ENCODE measurements around the gene RYR1.

Gene RYR1

DNA sequence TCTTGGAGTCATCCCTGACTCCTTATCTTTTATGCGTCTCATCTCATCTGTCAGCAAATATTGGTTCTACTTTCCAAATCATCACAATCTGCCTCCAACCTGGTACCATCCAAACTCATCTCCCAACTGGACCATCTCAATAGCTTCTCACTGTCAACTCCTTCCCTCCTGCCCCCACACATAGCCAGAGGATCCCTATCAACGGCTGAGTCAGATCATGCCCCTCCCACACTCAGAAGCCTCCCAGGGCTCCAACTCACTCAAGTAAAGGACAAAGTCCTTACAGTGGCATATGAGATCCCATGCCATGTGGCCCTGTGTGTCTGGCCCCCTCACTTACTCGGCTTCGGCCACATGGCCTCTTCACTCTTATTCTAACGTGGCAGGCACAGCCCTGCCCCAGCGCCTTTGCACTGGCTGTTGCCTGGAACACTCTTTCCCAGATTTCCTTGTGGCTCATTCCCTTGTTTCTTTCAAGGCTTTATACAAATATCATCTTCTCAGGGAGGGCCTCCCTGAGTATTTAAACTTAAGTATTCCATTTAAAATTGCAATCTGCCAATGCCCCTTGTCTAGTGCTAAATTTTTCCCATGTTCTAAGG lies 40.7 kb upstream of the RYR1 start:
- no peak overlapping the region for H3K27ac ChIP-seq
- no peak for TF ChIP-seq CTCF (conservative IDR thresholded peaks at IDR 0.05)

- no peak overlapping the region for H3K27ac ChIP-seq
- TF ChIP-seq CTCF (conservative IDR thresholded peaks at IDR 0.05) = no peak
Observed at GRCh38 chr19:38394488-38394887, 39.0 kb upstream of the RYR1 start.

- TF ChIP-seq CTCF (conservative IDR thresholded peaks at IDR 0.05) = no peak
- H3K27ac ChIP-seq = no peak overlapping the region
Observed at GRCh38 chr19:38395381-38396114, 37.9 kb upstream of the RYR1 start.

- no peak for TF ChIP-seq CTCF (conservative IDR thresholded peaks at IDR 0.05)
- H3K27ac ChIP-seq = no peak overlapping the region
Observed at GRCh38 chr19:38399081-38399480, 34.4 kb upstream of the RYR1 start.

DNA sequence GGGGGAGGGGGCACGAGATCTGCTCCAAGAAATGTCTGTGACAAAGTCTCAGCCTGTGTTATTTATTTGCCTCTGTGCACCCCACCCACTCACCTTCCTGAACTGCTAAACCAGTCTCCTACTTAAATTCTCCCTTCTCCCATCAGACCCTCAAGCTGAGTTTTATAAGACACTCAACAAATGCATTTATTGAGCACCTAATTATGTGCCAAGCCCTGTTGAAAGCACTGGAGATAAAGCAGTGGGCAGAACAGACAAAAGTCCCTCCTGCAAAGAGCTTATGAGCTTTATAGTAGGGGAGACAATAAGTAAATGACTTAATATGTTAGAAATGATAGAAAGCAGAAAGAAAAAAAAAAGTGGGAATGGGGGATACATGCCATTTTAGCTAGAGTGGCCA lies 34.0 kb upstream of the RYR1 start:
- H3K27ac ChIP-seq = no peak overlapping the region
- TF ChIP-seq CTCF (conservative IDR thresholded peaks at IDR 0.05) = no peak

DNA sequence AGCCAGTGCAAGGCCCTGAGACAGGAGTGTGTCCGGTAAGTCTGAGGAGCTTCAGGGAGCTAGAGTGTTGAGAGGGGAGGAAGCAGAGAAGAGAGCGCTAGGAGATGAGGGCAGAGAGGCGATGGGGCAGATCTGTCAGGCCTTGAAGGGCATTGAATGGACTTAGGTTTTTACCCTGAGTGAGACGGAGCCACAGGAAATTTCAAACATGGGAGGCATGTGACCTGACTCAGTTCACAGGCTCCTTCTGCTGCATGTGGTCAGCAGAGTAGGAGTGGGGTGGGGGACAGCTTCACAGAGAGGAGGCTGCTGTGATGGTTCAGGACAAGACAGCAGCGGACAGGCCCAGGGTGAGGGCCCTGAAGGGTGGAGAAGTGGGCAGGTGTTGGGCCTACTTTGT lies 33.1 kb upstream of the RYR1 start:
- H3K27ac ChIP-seq = peak overlapping the region; percentile 86
- TF ChIP-seq CTCF (conservative IDR thresholded peaks at IDR 0.05) = no peak

GRCh38 chr19:38401148-38401547 lies 32.3 kb upstream of the RYR1 start:
- no peak for TF ChIP-seq CTCF (conservative IDR thresholded peaks at IDR 0.05)
- H3K27ac ChIP-seq = peak overlapping the region; percentile 86

All from VCaP (cell line).